ENCODE data around the gene MIDN.

GRCh38 chr19:1293782-1294604 lies 45.6 kb downstream of the MIDN start:
- TF ChIP-seq CTCF (conservative IDR thresholded peaks at IDR 0.05 in 1 of 2, IDR thresholded peaks at IDR 0.05 in 1 of 2; ENCODE audit: extremely low read depth in 1 of 2, insufficient read depth in 1 of 2, low read depth in 1 of 2, low read length in 2 of 2) (no peak), EZH2 (IDR thresholded peaks at IDR 0.05; ENCODE audit: borderline replicate concordance, low read length) (no peak)

All from mammary epithelial cell (primary cell).